DMS79 treated with DMSO at 0.1 percent for 48 hours (cell line): ENCODE data around the gene STK4.

Experiments used
- DNase-seq: peaks from one replicate; lab custom pipeline; 2025; lab: John Stamatoyannopoulos, UW

The STK4 gene

DNA sequence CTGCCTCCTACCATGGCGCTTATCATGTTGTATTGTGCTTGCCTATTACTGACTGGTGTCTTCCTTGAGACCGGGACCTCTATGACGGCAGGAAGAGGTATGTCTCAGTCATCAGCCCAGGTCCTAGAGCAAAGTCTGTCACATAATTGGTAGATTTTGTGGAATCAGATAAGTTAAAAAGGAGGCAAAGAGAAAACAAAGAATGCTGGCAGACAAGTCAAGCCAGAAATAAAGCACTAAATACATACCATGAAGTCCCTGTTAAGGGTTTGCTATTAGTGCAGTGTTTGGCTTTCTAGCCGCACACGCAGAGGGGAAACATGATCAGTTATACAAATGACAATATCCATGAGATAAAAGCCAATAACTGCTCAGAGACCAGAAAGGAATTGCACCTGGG, 12.1 kb upstream of the STK4 start:
- no peak for DNase-seq

- DNase-seq = no peak
Observed at GRCh38 chr20:44955270-44955669, 11.0 kb upstream of the STK4 start.

GRCh38 chr20:44956410-44956809, 9.9 kb upstream of the STK4 start:
- no peak for DNase-seq

DNA sequence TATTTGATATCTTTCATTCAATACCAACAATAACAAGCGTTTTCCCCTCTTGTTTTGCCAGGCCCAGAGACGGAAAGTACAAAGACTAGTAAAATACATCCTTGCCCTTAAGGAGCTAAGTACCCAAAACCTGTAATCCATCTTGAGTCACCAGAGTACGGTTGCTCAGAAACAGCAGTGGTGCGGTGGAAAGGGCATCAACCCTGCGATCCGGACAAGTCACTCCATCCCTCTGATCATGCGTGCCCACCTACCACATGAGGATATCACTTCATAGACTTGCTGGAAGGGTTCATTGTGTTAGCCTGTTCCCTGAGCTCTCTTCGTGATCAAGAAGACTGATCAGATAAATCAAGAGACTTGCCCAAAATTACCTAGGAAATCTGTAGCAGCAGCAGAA, 8.0 kb upstream of the STK4 start:
- no peak for DNase-seq

- DNase-seq = no peak
Observed at GRCh38 chr20:44959082-44959637, 7.2 kb upstream of the STK4 start.

DNA sequence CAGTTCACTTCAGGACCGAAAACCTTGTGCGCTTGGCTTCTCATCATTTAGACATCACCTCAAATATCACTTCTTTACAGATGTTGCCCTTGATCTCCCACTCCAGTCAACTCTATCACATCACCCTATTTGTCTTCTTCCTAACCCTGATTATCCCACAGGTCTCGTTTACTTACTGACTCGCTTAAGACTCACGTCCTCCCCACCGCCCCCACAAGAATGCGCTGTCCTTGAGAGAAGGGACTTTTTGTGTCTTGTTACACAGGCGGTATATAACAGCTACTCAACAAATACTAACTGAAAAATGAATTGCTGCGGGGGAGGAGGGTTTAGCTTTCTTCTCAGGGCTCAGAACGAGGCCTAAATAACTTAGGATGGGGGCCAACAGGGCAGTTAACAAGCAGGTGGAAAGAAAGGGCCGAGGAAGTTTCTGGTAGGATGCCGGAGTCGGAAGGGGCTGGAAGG, 6.6 kb upstream of the STK4 start:
- DNase-seq = no peak

GRCh38 chr20:44960103-44960852, 6.0 kb upstream of the STK4 start, which contains the start of gene TOMM34:
Gene TOMM34, minus strand, starts transcription at chr20:44960397. Its CDS starts 64 bp downstream, at chr20:44960333.
- peak; percentile 64 for DNase-seq

- no peak for DNase-seq
Observed at GRCh38 chr20:44961011-44961869, 5.1 kb upstream of the STK4 start.

DNA sequence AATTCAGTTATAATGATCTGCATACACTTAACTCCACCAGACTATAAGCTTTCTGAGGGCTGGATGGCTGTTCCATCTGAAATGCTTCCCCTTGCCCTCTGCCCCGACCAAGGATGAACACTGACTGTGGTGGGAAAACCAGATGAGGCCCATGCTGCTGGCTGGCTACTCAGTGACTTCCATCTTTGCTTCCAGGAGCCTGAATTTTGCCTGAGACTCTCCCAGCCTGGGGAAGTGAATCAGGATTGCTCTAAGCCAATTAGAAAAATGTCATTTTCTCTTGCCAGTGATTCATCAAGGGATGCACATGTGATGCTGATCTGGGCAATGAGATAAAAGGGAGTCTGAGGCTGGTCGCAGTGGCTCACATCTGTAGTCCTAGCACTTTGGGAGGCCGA, 4.4 kb upstream of the STK4 start:
- no peak for DNase-seq

DNA sequence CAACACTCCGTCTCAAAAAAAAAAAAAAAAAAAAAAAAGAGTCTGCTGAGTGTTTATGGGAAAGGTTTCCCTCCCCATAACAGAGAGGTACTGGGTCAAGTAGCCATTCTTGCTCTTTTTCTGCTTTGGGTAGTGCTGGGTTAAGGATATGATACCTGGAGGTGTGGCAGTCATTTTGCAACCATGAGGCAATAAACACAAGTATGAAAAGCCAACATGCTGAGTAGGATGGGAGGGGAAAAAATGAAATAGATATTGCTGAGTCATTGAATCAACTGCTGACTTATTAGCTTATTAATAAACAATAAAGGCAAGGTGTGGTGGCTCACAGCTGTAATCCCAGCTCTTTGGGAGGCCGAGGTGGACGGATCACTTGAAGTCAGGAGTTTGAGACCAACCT, 3.8 kb upstream of the STK4 start:
- DNase-seq = no peak

DNA sequence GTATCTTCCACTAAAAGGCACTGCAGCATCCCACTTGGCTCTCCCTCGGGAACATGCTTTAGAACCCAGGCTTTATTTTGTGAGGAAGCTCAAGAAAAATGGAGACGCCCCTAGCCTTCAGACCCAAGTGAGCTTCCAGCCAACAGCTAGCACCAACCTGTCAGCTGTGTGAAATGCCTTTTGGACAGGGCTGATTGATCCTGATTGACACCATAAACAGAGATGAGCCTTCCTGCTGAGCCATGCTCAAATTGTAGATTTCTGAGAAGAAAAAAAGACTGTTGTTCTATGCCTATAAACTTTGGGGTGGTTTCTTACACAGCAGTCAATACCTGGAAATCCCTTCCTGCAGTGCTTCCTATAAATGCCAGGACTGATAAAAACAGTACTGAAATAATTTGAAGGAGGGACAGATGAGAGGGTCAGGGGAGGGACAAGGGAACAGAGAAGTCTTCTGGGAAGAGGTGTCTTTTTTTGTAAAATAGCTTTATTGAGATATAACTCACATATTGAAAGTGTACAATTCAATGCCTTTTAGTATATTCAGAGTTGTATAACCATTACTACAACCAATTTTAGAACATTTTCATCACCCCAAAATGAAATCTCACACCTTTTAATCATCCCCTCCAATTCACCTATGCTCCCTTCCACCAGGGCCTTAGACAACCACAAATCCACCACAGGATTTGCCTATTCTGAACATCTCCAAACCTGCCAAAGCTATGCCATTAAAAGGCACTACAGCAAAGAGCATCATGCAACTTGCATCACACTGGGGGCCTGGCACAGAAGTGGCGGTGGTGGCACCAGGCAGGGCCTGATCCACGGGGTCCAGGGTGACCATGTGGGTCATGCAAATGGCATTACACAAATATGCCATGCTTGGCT, 2.7 kb upstream of the STK4 start:
- no peak for DNase-seq

GRCh38 chr20:44965651-44966029, 672 bp upstream of the STK4 start:
- DNase-seq = no peak

DNA sequence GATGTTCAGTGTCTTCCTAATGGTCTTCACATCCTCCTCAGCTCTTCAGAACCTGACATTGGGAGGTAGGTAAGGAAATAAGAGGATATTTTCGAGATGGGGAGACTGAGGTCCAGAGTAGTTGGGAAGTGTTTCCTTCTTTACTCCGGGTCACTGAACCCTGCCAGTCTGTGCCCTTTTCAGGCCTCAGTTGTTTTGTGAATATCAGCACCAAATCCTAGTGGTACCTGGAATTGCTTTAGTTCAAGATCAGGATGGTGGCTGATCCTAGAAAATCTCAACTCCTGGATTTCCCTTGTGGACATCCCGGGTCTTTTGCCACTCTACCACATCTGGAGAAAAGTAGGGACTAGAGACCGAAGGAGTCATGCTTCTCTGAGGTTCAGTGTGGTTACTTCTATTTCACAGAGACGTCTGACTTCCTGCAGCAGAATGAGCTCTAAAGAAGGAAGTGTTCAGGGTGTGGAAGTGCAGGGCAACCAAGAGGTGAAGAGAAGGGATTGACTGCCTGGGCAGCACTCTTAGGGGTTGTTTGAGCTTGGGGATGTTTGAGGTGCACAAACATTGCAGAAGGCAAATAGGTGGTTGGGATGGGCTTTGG, 995 bp downstream of the STK4 start:
- DNase-seq = no peak

DNA sequence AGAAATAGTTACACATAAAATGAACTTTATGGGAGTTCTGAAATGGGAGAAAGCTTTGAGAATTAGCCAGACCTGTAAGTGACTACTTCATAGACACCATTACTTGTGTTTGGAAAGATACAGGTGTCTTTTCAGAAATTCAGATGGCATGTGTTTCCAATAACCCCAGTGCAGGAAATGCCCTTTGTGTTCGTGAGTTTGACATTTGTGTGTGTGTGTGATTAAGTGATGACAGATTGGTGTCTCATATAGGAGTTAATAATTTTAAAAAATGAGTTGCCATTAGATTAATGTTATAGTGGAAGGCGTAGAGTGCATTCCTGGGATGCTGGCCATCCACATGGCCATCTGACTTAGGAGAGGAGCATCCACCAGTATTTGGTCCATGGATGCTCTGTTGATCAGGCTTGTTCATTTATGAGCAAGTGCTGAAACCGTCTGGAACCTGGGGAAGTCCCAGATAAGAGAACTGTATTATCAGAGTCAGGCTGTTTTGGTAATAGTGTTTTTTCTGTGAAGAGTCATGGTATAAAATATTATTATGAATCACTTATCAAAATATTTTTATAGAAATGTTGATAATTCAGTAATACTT, 3.1 kb downstream of the STK4 start:
- DNase-seq = no peak

GRCh38 chr20:44970243-44970757, 4.0 kb downstream of the STK4 start:
- peak; percentile 23 for DNase-seq

- no peak for DNase-seq
Observed at GRCh38 chr20:44973053-44973452, 6.7 kb downstream of the STK4 start.

- DNase-seq = no peak
Observed at GRCh38 chr20:44976698-44977097, 10.4 kb downstream of the STK4 start.

DNA sequence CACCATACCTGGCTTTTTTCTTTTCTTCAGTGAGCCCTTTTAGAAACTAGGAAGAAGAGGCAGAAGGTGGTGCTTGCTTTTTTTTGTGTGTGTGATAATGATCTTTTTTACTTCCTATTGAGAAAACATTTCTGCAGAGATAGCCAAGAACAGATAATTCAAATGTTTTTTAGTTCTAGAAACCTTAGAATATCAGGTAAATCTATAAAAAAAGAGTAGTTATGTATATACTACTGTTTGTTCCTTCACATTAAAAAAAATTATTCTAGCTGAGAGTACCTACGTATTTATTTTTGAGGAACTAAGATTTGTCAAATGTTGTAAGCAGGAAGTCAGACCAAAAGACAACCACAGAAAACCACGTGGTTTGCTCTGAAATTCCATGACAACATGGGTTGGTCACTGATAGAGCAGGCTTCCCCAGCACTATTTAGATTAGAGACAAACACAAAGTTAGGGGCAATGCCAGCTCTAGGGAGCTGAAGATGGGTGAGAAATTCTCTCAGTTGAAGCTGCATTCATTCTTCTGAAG, 12.8 kb downstream of the STK4 start:
- DNase-seq = no peak

GRCh38 chr20:44981736-44982406, 15.6 kb downstream of the STK4 start:
- DNase-seq = no peak

DNA sequence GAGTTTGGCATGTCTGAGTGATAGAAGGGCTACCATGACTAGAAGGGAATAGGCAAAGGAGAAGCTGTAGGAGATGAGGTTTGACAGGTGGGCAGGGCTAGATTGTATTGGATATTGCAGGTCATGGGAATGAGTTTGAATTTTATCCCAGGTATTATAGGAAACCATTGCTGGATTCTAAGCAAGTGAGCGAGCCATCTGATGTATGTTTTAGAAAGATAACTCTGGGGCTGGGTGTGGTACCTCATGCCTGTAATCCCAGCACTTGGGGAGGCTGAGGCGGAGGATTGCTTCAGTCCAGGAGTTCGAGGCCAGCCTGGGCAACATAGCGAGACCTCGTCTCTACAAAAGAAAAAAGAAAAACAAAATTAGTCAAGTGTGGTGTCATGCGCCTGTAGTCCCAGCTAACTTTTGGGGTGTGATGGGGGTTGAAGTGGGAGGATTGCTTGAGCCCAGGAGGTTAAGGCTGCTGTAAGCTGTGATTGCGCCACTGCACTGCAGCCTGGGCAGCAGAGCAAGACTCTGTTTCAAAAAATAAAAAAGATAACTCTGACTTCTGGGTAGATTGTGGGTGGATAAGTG, 16.9 kb downstream of the STK4 start:
- DNase-seq = no peak
